HCT116 (cell line): Measurements from ENCODE around the gene ALG6. TPM values are rescaled to one million over a fixed set of nuclear protein-coding genes. Genes with fewer than 3 reads are reported as not detected.

Experiments used
- ATAC-seq: fragments of 200-7000 bp; cut with Tn5 transposase; 2 replicates; pipeline ENCODE4 v1.9.1; 2020; ENCODE audit warnings: mild to moderate bottlenecking, moderate library complexity
- BruUV-seq: library from RNA; stranded (reverse); fragments of 400-500 nt; replicated peaks from 2 replicates; lab custom pipeline; 2021; lab: Mats Ljungman, UMichigan
- CTCF ChIA-PET: fragments of 300-600 bp; sonication (Branson Sonifier 250); formaldehyde crosslinking; loops from one replicate; lab custom pipeline; 2021; ENCODE audit warnings: antibody characterized with exemption; lab: Charles Lee
- POLR2A ChIA-PET: fragments of 300-600, 350-600 bp; sonication (Branson Sonifier 250); formaldehyde crosslinking; loops from one replicate; lab custom pipeline; 2021; ENCODE audit warnings: antibody characterized with exemption; lab: Charles Lee
- RAD21 ChIA-PET, 2 experiments: fragments of 300-600 bp; sonication (Branson Sonifier 250); formaldehyde crosslinking; loops; one replicate each; lab custom pipeline; 2023; ENCODE audit warnings: low total read pairs in 2 of 2; ENCODE audit not compliant: uncharacterized antibody in 2 of 2, unreplicated experiment in 2 of 2, low non-redundant PET in 1 of 2; lab: Charles Lee
- DNase-seq: peaks from one replicate; pipeline ENCODE4 v3.0.0-alpha.2; 2010; ENCODE audit warnings: low read depth, low spot score
- H2AFZ ChIP-seq: fragments of 200-600 bp; shearing (Covaris generic), sonication (generic); 2 replicates; pipeline ENCODE4 v1.6.1; 2017; ENCODE audit warnings: low read depth, mixed run types, mixed read lengths, antibody characterized with exemption, low read length; ENCODE audit not compliant: poor library complexity, severe bottlenecking
- H3K27ac ChIP-seq: 2 replicates; pipeline ENCODE4 v1.5.1; 2012; ENCODE audit warnings: low read depth, low read length
- H3K27me3 ChIP-seq: fragments of 200-600 bp; sonication (generic); 2 replicates; pipeline ENCODE4 v1.6.1; 2016; ENCODE audit warnings: mixed run types, low read length, mixed read lengths; ENCODE audit not compliant: insufficient read depth
- H3K36me3 ChIP-seq, 2 experiments: fragments of 200-500 bp in 1 of 2; fragments of 200-600 bp in 1 of 2; sonication (Bioruptor generic) in 1 of 2; sonication (generic) in 1 of 2; 2 replicates each; pipeline versions ENCODE4 v1.5.1 to v1.6.1; 2014 to 2016; ENCODE audit warnings: low read length in 2 of 2, inconsistent platforms in 1 of 2, mixed read lengths in 1 of 2, mixed run types in 1 of 2; ENCODE audit not compliant: insufficient read depth in 2 of 2, control insufficient read depth in 1 of 2
- H3K4me1 ChIP-seq, 2 experiments: fragments of 200-600 bp in 1 of 2; sonication (generic) in 1 of 2; 2 replicates each; pipeline versions ENCODE4 v1.5.1 to v1.6.1; 2012 to 2017; ENCODE audit warnings: low read length in 2 of 2, inconsistent platforms in 1 of 2, mild to moderate bottlenecking in 1 of 2, mixed read lengths in 1 of 2, mixed run types in 1 of 2, moderate library complexity in 1 of 2; ENCODE audit not compliant: insufficient read depth in 2 of 2, control insufficient read depth in 1 of 2
- H3K4me2 ChIP-seq: fragments of 200-600 bp; sonication (generic); 2 replicates; pipeline ENCODE4 v1.6.1; 2017; ENCODE audit warnings: mixed run types, low read length, mixed read lengths
- H3K4me3 ChIP-seq, 2 experiments: fragments of 200-600 bp in 1 of 2; sonication (generic) in 1 of 2; replicated peaks in 1 of 2; 2 replicates each; pipeline ENCODE4 v1.5.1; 2011 to 2016; ENCODE audit warnings: low read length in 2 of 2, control low read depth in 1 of 2, low read depth in 1 of 2, mild to moderate bottlenecking in 1 of 2, mixed read lengths in 1 of 2, mixed run types in 1 of 2
- H3K79me2 ChIP-seq: fragments of 200-600 bp; sonication (generic); 2 replicates; pipeline ENCODE4 v1.6.1; 2017; ENCODE audit warnings: mild to moderate bottlenecking, mixed run types, low read length, moderate library complexity, mixed read lengths; ENCODE audit not compliant: insufficient read depth
- H3K9ac ChIP-seq: fragments of 200-600 bp; sonication (generic); 2 replicates; pipeline ENCODE4 v1.6.1; 2016; ENCODE audit warnings: low read length, mixed read lengths
- H3K9me2 ChIP-seq: fragments of 200-600 bp; sonication (generic), shearing (Covaris generic); 2 replicates; pipeline ENCODE4 v1.6.1; 2017; ENCODE audit warnings: mixed run types, mild to moderate bottlenecking, moderate library complexity; ENCODE audit not compliant: insufficient read depth
- H3K9me3 ChIP-seq, 2 experiments: fragments of 200-500 bp in 1 of 2; fragments of 200-600 bp in 1 of 2; sonication (Bioruptor generic) in 1 of 2; sonication (generic) in 1 of 2; 2 replicates each; pipeline ENCODE4 v1.6.1; 2014 to 2017; ENCODE audit warnings: low read length in 2 of 2, mixed read lengths in 2 of 2, inconsistent platforms in 1 of 2, low read depth in 1 of 2, mild to moderate bottlenecking in 1 of 2, mixed run types in 1 of 2, moderate library complexity in 1 of 2; ENCODE audit not compliant: control insufficient read depth in 1 of 2, insufficient read depth in 1 of 2
- H4K20me1 ChIP-seq: fragments of 200-600 bp; sonication (generic), shearing (Covaris generic); 2 replicates; pipeline ENCODE4 v1.6.1; 2017; ENCODE audit warnings: mixed run types, mild to moderate bottlenecking, moderate library complexity; ENCODE audit not compliant: insufficient read depth
- CBX3 ChIP-seq: IDR thresholded peaks from 2 replicates; pipeline ENCODE4 v1.6.1; 2012; ENCODE audit warnings: low read depth
- CEBPB ChIP-seq: IDR thresholded peaks from 2 replicates; pipeline ENCODE4 v1.6.1; 2012; ENCODE audit warnings: low read depth
- ELF1 ChIP-seq: IDR thresholded peaks from 2 replicates; pipeline ENCODE4 v1.6.1; 2012; ENCODE audit warnings: low read depth, borderline replicate concordance
- EZH2 ChIP-seq: fragments of 200-600 bp; sonication (generic); IDR thresholded peaks from 2 replicates; pipeline ENCODE4 v1.6.1; 2017; ENCODE audit warnings: antibody characterized with exemption, mixed run types
- EZH2phosphoT487 ChIP-seq: fragments of 200-600 bp; IDR thresholded peaks from 2 replicates; pipeline ENCODE4 v1.6.1; 2018; ENCODE audit warnings: antibody characterized with exemption, borderline replicate concordance
- FOSL1 ChIP-seq: IDR thresholded peaks from 2 replicates; pipeline ENCODE4 v1.6.1; 2012; ENCODE audit warnings: low read depth
- JUND ChIP-seq: IDR thresholded peaks from 2 replicates; pipeline ENCODE4 v1.6.1; 2012
- POLR2A ChIP-seq: IDR thresholded peaks from 2 replicates; pipeline ENCODE4 v1.7.0; 2011; ENCODE audit warnings: borderline replicate concordance; ENCODE audit not compliant: insufficient read depth, insufficient read length; ENCODE audit errors: extremely low read depth
- POLR2AphosphoS5 ChIP-seq: IDR thresholded peaks from 2 replicates; pipeline ENCODE4 v1.6.1; 2011; ENCODE audit warnings: mild to moderate bottlenecking, low read depth, low read length, moderate library complexity
- RAD21 ChIP-seq: IDR thresholded peaks from 2 replicates; pipeline ENCODE4 v1.6.1; 2012; ENCODE audit warnings: low read depth, mild to moderate bottlenecking
- SP1 ChIP-seq: IDR thresholded peaks from 2 replicates; pipeline ENCODE4 v1.6.1; 2012; ENCODE audit warnings: low read depth
- SRF ChIP-seq: IDR thresholded peaks from 2 replicates; pipeline ENCODE4 v1.6.1; 2012; ENCODE audit warnings: low read depth
- TCF7L2 ChIP-seq: IDR thresholded peaks from 2 replicates; pipeline ENCODE4 v1.7.0; 2011; ENCODE audit warnings: borderline replicate concordance, inconsistent platforms; ENCODE audit not compliant: insufficient read depth, insufficient read length; ENCODE audit errors: extremely low read depth
- YY1 ChIP-seq: IDR thresholded peaks from 2 replicates; pipeline ENCODE4 v1.6.1; 2011; ENCODE audit warnings: low read length, low read depth, moderate library complexity, mild to moderate bottlenecking; ENCODE audit not compliant: insufficient replicate concordance; ENCODE audit errors: extremely low read depth
- ZFX ChIP-seq: fragments of 450-650 bp; IDR thresholded peaks from 2 replicates; pipeline ENCODE4 v1.6.1; 2017
- intact Hi-C: fragments of 100-400 bp; cut with micrococcal nuclease; formaldehyde crosslinking; loops from 2 replicates; pipeline ENCODE4 v1.10.0; 2022
- total RNA-seq: library from RNA; stranded (reverse); gene quantifications from one replicate; pipeline ENCODE4 v1.2.1, GENCODE V29; 2021; ENCODE audit not compliant: unreplicated experiment
- TF ChIP-seq, protein P1 (sequence below): IDR thresholded peaks from 2 replicates; pipeline ENCODE4 v1.6.1; 2012
- TF ChIP-seq, protein P2 (sequence below), 3 experiments: fragments of 200-600 bp in 1 of 3; sonication (generic) in 1 of 3; IDR thresholded peaks in 2 of 3; conservative IDR thresholded peaks in 1 of 3; 2 replicates each; pipeline ENCODE4 v1.5.1; 2012 to 2017; ENCODE audit warnings: low read depth in 2 of 3, low read length in 2 of 3, antibody characterized with exemption in 1 of 3, borderline replicate concordance in 1 of 3, control low read depth in 1 of 3, mild to moderate bottlenecking in 1 of 3, mixed read lengths in 1 of 3, mixed run types in 1 of 3, moderate library complexity in 1 of 3; ENCODE audit not compliant: insufficient read depth in 1 of 3
- TF ChIP-seq, protein P3 (sequence below): IDR thresholded peaks from 2 replicates; pipeline ENCODE4 v1.6.1; 2011; ENCODE audit warnings: mild to moderate bottlenecking, low read length, moderate library complexity; ENCODE audit not compliant: insufficient replicate concordance; ENCODE audit errors: extremely low read depth
- TF ChIP-seq, protein P4 (sequence below): IDR thresholded peaks from 2 replicates; pipeline ENCODE4 v1.6.1; 2012; ENCODE audit warnings: low read depth

The ALG6 gene
- total RNA-seq, 1 experiment from 2014 or later: 14.7 TPM

DNA sequence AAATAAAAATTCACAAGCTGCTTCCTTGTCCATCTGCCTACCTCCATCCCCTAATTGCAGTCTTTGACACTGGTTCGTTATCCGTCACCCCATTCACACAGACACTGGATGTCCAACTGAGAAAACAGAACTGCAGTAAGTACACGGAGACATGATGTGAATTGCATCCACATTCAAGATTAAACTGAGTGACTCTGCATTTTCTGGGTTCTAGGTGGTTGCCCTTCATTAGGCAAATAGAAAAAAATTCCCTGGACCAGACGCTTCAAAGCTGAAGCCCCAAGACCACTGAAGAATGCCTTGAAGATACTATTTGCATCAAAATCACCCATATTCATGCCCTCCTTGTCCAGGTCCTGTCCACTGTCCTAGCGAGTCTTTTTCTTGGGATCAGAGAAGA is 7.9 kb upstream of the ALG6 start:
- H3K4me1 ChIP-seq: no peaks in the 10 kb centered on the region
- BruUV-seq: no TSS peak
- H4K20me1 ChIP-seq: no peaks in the 10 kb centered on the region
- no peak overlapping the region for H3K4me2 ChIP-seq
- no peak for DNase-seq
- H3K9me3 ChIP-seq: no peaks in the 10 kb centered on the region
- H3K4me3 ChIP-seq: no peak overlapping the region
- H2AFZ ChIP-seq: no peak overlapping the region
- RAD21 ChIA-PET: no interaction called here
- no peaks in the 10 kb centered on the region for H3K27me3 ChIP-seq
- no peaks in the 10 kb centered on the region for H3K79me2 ChIP-seq
- no peaks in the 10 kb centered on the region for H3K36me3 ChIP-seq
- H3K27ac ChIP-seq: no peak overlapping the region
- CTCF ChIA-PET: no interaction called here
- POLR2A ChIA-PET: no interaction called here
- no peaks in the 10 kb centered on the region for H3K9me2 ChIP-seq
- intact Hi-C loops: no loop called here
- no peak overlapping the region for H3K9ac ChIP-seq
- ATAC-seq: no peak
- TF ChIP-seq JUND (no peak), SRF (no peak), EZH2 (no peak), CEBPB (no peak), YY1 (no peak), FOSL1 (no peak), SP1 (no peak), CBX3 (no peak), TCF7L2 (no peak), EZH2phosphoT487 (no peak), POLR2AphosphoS5 (no peak), ZFX (no peak), POLR2A (no peak), ELF1 (no peak), RAD21 (no peak)
- TF ChIP-seq, protein P1, sequence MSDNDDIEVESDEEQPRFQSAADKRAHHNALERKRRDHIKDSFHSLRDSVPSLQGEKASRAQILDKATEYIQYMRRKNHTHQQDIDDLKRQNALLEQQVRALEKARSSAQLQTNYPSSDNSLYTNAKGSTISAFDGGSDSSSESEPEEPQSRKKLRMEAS: no peak
- TF ChIP-seq, protein P2, sequence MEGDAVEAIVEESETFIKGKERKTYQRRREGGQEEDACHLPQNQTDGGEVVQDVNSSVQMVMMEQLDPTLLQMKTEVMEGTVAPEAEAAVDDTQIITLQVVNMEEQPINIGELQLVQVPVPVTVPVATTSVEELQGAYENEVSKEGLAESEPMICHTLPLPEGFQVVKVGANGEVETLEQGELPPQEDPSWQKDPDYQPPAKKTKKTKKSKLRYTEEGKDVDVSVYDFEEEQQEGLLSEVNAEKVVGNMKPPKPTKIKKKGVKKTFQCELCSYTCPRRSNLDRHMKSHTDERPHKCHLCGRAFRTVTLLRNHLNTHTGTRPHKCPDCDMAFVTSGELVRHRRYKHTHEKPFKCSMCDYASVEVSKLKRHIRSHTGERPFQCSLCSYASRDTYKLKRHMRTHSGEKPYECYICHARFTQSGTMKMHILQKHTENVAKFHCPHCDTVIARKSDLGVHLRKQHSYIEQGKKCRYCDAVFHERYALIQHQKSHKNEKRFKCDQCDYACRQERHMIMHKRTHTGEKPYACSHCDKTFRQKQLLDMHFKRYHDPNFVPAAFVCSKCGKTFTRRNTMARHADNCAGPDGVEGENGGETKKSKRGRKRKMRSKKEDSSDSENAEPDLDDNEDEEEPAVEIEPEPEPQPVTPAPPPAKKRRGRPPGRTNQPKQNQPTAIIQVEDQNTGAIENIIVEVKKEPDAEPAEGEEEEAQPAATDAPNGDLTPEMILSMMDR (IDR thresholded peaks at IDR 0.05 in 2 of 3, conservative IDR thresholded peaks at IDR 0.05 in 1 of 3; ENCODE audit: borderline replicate concordance in 1 of 3, insufficient read depth in 1 of 3, low read depth in 2 of 3, low read length in 2 of 3): no peak
- TF ChIP-seq, protein P3, sequence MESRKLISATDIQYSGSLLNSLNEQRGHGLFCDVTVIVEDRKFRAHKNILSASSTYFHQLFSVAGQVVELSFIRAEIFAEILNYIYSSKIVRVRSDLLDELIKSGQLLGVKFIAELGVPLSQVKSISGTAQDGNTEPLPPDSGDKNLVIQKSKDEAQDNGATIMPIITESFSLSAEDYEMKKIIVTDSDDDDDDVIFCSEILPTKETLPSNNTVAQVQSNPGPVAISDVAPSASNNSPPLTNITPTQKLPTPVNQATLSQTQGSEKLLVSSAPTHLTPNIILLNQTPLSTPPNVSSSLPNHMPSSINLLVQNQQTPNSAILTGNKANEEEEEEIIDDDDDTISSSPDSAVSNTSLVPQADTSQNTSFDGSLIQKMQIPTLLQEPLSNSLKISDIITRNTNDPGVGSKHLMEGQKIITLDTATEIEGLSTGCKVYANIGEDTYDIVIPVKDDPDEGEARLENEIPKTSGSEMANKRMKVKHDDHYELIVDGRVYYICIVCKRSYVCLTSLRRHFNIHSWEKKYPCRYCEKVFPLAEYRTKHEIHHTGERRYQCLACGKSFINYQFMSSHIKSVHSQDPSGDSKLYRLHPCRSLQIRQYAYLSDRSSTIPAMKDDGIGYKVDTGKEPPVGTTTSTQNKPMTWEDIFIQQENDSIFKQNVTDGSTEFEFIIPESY: no peak
- TF ChIP-seq, protein P4, sequence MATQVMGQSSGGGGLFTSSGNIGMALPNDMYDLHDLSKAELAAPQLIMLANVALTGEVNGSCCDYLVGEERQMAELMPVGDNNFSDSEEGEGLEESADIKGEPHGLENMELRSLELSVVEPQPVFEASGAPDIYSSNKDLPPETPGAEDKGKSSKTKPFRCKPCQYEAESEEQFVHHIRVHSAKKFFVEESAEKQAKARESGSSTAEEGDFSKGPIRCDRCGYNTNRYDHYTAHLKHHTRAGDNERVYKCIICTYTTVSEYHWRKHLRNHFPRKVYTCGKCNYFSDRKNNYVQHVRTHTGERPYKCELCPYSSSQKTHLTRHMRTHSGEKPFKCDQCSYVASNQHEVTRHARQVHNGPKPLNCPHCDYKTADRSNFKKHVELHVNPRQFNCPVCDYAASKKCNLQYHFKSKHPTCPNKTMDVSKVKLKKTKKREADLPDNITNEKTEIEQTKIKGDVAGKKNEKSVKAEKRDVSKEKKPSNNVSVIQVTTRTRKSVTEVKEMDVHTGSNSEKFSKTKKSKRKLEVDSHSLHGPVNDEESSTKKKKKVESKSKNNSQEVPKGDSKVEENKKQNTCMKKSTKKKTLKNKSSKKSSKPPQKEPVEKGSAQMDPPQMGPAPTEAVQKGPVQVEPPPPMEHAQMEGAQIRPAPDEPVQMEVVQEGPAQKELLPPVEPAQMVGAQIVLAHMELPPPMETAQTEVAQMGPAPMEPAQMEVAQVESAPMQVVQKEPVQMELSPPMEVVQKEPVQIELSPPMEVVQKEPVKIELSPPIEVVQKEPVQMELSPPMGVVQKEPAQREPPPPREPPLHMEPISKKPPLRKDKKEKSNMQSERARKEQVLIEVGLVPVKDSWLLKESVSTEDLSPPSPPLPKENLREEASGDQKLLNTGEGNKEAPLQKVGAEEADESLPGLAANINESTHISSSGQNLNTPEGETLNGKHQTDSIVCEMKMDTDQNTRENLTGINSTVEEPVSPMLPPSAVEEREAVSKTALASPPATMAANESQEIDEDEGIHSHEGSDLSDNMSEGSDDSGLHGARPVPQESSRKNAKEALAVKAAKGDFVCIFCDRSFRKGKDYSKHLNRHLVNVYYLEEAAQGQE: no peak
- TF ChIP-seq, all 23 proteins: peak for 0
